ENCODE measurements around the gene PHF20.
"Not testable (repeated sequence)": the region's sequence is repeated elsewhere in the genome, so short reads cannot be mapped to it uniquely, and the experiment has no call there.

GRCh38 chr20:35761548-35761947, 10.3 kb upstream of the PHF20 start:
- not testable (repeated sequence) for TF ChIP-seq MXI1 (conservative IDR thresholded peaks at IDR 0.05; ENCODE audit: poor library complexity, severe bottlenecking); CTCF (IDR thresholded peaks at IDR 0.05; ENCODE audit: poor library complexity, severe bottlenecking); EZH2 (IDR thresholded peaks at IDR 0.05; ENCODE audit: borderline replicate concordance, insufficient read depth, low read length, poor library complexity, severe bottlenecking); RAD21 (conservative IDR thresholded peaks at IDR 0.05); POLR2AphosphoS5 (IDR thresholded peaks at IDR 0.05); REST (IDR thresholded peaks at IDR 0.05; ENCODE audit: borderline replicate concordance)
